Measurements from ENCODE around the gene CHIT1. TPM values are rescaled to one million over a fixed set of nuclear protein-coding genes. Genes with fewer than 3 reads are reported as not detected.
A peak's percentile ranks its signal among the peaks of the same experiment; 100 is the strongest.
"Not testable (repeated sequence)": the region's sequence is repeated elsewhere in the genome, so short reads cannot be mapped to it uniquely, and the experiment has no call there.

The CHIT1 gene
- total RNA-seq, 1 donor from 2014 or later: 225 TPM

- H3K27ac ChIP-seq: no peak overlapping the region
- no peak overlapping the region for H3K4me3 ChIP-seq
- peaks cover 8% of the 10 kb centered on the region for H3K27me3 ChIP-seq (ENCODE audit: low read depth)
- peaks cover 3% of the 10 kb centered on the region for H3K9me3 ChIP-seq
- H3K4me1 ChIP-seq: no peaks in the 10 kb centered on the region
- no peak for TF ChIP-seq CTCF (IDR thresholded peaks at IDR 0.05)
- DNase-seq (no peak), ATAC-seq (no peak)
- intact Hi-C loops (cut with DNase I): no loop called here
- no peaks in the 10 kb centered on the region for H3K36me3 ChIP-seq
These were observed 23.2 kb upstream of the CHIT1 start for GRCh38 chr1:203252678-203253077.

GRCh38 chr1:203251466-203251865 lies 22.0 kb upstream of the CHIT1 start:
- Histone ChIP-seq H3K27me3 (ENCODE audit: low read depth) (peaks cover 2% of the 10 kb centered on the region), H3K9me3 (peaks cover 3% of the 10 kb centered on the region), H3K36me3 (no peaks in the 10 kb centered on the region), H3K4me3 (no peak overlapping the region), H3K27ac (no peak overlapping the region), H3K4me1 (no peaks in the 10 kb centered on the region)
- ATAC-seq (no peak), DNase-seq (no peak)
- intact Hi-C loops (cut with DNase I): no loop called here
- TF ChIP-seq CTCF (IDR thresholded peaks at IDR 0.05): no peak

GRCh38 chr1:203250911-203251310 lies 21.4 kb upstream of the CHIT1 start:
- Histone ChIP-seq H3K27ac (no peak overlapping the region), H3K9me3 (peaks cover 3% of the 10 kb centered on the region), H3K4me3 (no peak overlapping the region), H3K27me3 (ENCODE audit: low read depth) (no peaks in the 10 kb centered on the region), H3K36me3 (no peaks in the 10 kb centered on the region), H3K4me1 (no peaks in the 10 kb centered on the region)
- no peak for TF ChIP-seq CTCF (IDR thresholded peaks at IDR 0.05)
- DNase-seq (no peak), ATAC-seq (no peak)
- intact Hi-C loops (cut with DNase I): no loop called here

- DNase-seq (no peak), ATAC-seq (no peak)
- Histone ChIP-seq H3K4me3 (no peak overlapping the region), H3K4me1 (no peaks in the 10 kb centered on the region), H3K9me3 (no peaks in the 10 kb centered on the region), H3K27ac (no peak overlapping the region), H3K36me3 (no peaks in the 10 kb centered on the region), H3K27me3 (ENCODE audit: low read depth) (peaks cover 5% of the 10 kb centered on the region)
- intact Hi-C loops (cut with DNase I): no loop called here
- no peak for TF ChIP-seq CTCF (IDR thresholded peaks at IDR 0.05)
These were observed 15.3 kb upstream of the CHIT1 start for GRCh38 chr1:203244776-203245175.

- intact Hi-C loops (cut with DNase I); DNase-seq; H3K36me3 ChIP-seq; H3K27me3 ChIP-seq (ENCODE audit: low read depth); H3K4me1 ChIP-seq; H3K9me3 ChIP-seq; ATAC-seq; H3K27ac ChIP-seq; H3K4me3 ChIP-seq: not testable (repeated sequence)
These were observed 12.2 kb upstream of the CHIT1 start for GRCh38 chr1:203241708-203242107.

- Histone ChIP-seq H3K4me1 (no peaks in the 10 kb centered on the region), H3K9me3 (peaks cover 3% of the 10 kb centered on the region), H3K27ac (no peak overlapping the region), H3K27me3 (ENCODE audit: low read depth) (peaks cover 5% of the 10 kb centered on the region), H3K36me3 (no peaks in the 10 kb centered on the region), H3K4me3 (no peak overlapping the region)
- DNase-seq (no peak), ATAC-seq (peak in 1 of 2 donors; percentile 23)
- no peak for TF ChIP-seq CTCF (IDR thresholded peaks at IDR 0.05)
- intact Hi-C loops (cut with DNase I): no loop called here
These were observed 10.2 kb upstream of the CHIT1 start for GRCh38 chr1:203239526-203240305.
